Subcutaneous adipose tissue (tissue), 4 donors: ENCODE measurements around the gene DYRK2. TPM values are rescaled to one million over a fixed set of nuclear protein-coding genes. Genes with fewer than 3 reads are reported as not detected.

Source experiments
- CTCF ChIP-seq: fragments of 450-650 bp; IDR thresholded peaks from one replicate; pipeline ENCODE4 v1.5.1; 2016; ENCODE audit warnings: low read depth, mild to moderate bottlenecking, control low read depth, antibody characterized with exemption, moderate library complexity
- total RNA-seq, 4 donors: library from RNA; depleted of rRNA; stranded (reverse); fragments of >200 nt; gene quantifications; one replicate each; pipeline ENCODE4 v1.1.0, GENCODE V29; 2016

DYRK2 gene
- total RNA-seq, 4 donors from 2014 or later = 12.1 to 21.6 (median 16.6) TPM

DNA sequence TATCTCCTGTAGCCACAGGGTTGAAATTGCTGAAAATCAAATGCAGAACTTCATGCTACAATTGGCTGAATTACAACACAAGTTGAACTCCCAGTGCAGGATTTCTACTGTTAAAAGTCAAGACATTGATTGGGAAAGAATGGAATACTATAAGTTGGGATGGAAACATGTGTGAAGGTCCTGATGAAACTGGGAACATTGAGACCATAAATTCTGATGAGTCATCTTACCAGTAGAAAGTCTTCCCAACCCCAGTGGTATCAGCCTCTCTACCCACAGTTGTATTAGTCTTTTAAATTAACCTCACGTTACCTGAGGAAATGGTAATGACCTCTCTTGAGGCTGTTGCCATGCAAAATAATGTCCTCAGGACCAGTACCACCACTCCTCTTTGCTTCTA lies 27.4 kb upstream of the DYRK2 start:
- no peak for TF ChIP-seq CTCF

DNA sequence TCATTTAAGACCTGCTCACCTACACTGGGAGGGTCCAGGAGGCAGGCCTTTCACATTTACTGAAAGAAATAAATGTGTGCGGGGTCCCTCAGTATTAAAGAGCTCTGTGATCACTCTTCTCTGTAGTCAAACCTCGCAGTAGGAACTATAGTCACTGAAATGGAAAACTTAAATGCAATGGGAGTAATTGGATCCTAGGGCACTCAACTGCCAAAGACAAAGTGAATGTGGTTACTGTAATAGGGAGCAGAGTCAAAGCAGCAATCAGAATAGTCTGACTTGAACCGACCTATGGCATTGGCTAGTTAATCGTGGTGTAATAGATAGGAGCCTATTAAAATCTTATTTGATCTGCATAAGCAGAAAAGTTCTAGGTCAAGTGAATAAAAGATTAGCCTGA lies 26.6 kb upstream of the DYRK2 start:
- no peak for TF ChIP-seq CTCF

- TF ChIP-seq CTCF = no peak
These were observed 25.3 kb upstream of the DYRK2 start for GRCh38 chr12:67623259-67623658.

DNA sequence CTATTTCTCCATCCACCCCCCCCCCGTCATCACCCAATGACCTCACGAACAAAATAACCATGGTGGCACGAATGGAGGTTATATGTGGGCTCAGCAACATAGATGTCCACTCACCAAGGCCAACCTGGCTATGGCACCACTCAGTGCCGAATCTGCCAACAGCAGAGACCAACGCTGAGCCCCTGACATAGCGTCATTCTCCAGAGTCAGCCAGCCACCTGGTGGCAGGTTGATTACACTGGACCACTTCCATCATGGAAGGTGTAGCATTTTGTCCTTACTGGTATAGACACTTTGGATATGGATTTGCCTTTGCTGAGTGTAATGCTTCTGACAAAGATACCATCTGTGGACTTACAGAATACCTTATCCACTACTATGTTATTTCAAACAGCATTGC lies 24.2 kb upstream of the DYRK2 start:
- no peak for TF ChIP-seq CTCF

DNA sequence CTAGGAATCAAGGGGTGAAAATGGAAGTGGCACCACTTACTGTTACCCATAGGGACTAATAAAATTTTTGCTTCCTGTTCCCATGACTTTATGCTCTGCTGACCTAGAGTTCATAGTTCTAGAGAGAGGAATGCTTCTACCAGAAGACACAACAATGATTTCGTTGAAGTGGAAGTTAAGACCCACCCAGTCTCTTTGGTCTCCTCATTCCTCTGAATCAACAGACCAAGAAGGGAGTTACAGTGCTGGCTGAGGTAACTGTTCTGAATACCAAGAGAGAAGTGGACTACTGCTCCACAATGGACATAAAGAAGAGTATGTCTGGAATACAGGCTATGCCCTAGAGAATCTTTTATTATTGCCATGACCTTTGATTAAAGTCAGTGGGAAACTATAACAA lies 23.5 kb upstream of the DYRK2 start:
- no peak for TF ChIP-seq CTCF

DNA sequence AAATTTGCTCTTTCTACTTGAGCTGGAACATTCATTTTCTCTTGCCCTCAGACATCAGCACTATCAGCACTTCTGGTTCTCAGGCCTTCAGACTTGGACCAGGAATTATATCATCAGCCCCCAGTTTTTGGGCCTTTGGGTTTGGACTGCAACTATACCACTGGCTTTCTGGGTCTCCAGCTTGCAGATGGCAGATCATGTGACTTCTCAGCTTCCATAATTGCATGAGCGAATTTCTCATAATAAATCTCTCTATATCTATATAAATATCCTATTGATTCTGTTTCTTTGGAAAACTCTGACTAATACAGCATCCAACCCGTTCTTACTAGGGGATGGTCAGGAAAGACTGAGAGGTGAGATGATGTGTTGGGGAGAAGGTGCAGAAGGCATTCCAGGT lies 22.4 kb upstream of the DYRK2 start:
- TF ChIP-seq CTCF = no peak

GRCh38 chr12:67630373-67631088 lies 18.0 kb upstream of the DYRK2 start:
- no peak for TF ChIP-seq CTCF
